Endodermal cell (in vitro differentiated cells): ENCODE measurements around the gene ELOVL7. TPM values are rescaled to one million over a fixed set of nuclear protein-coding genes. Genes with fewer than 3 reads are reported as not detected.
"Not testable (repeated sequence)": the region's sequence is repeated elsewhere in the genome, so short reads cannot be mapped to it uniquely, and the experiment has no call there.

Experiments used
- DNase-seq: peaks from one replicate; pipeline ENCODE4 v3.0.0-alpha.2; 2017
- H3K27ac ChIP-seq: 2 replicates; pipeline ENCODE4 v1.5.1; 2013; ENCODE audit warnings: mild to moderate bottlenecking, low read depth, low read length, moderate library complexity
- H3K27me3 ChIP-seq: 2 replicates; pipeline ENCODE4 v1.6.1; 2013; ENCODE audit warnings: mild to moderate bottlenecking, low read length, moderate library complexity; ENCODE audit not compliant: insufficient read depth, control insufficient read depth, poor library complexity, severe bottlenecking
- H3K36me3 ChIP-seq: 2 replicates; pipeline ENCODE4 v1.7.0; 2013; ENCODE audit warnings: mild to moderate bottlenecking, low read length, moderate library complexity; ENCODE audit not compliant: control insufficient read depth, insufficient read depth
- H3K4me1 ChIP-seq: one replicate; pipeline ENCODE4 v1.7.0; 2013; ENCODE audit warnings: low read length; ENCODE audit not compliant: control insufficient read depth, insufficient read depth
- H3K4me3 ChIP-seq: 2 replicates; pipeline ENCODE4 v1.5.1; 2013; ENCODE audit warnings: mild to moderate bottlenecking, low read length, moderate library complexity
- H3K9ac ChIP-seq: 2 replicates; pipeline ENCODE4 v1.6.1; 2013; ENCODE audit warnings: mild to moderate bottlenecking, low read length, moderate library complexity; ENCODE audit not compliant: poor library complexity, severe bottlenecking; ENCODE audit errors: extremely low read depth
- H3K9me3 ChIP-seq: 2 replicates; pipeline ENCODE4 v1.6.1; 2013; ENCODE audit warnings: mild to moderate bottlenecking, low read length, moderate library complexity; ENCODE audit not compliant: control insufficient read depth
- H3K27ac Mint-ChIP-seq: 2 replicates; pipeline ENCODE4 v1.8.0; 2020; ENCODE audit warnings: mixed read lengths
- H3K27me3 Mint-ChIP-seq: 2 replicates; pipeline ENCODE4 v1.8.0; 2021; ENCODE audit warnings: mild to moderate bottlenecking, mixed read lengths; ENCODE audit not compliant: insufficient read depth
- H3K36me3 Mint-ChIP-seq: 2 replicates; pipeline ENCODE4 v1.8.0; 2020; ENCODE audit warnings: low read depth, mixed read lengths
- H3K4me1 Mint-ChIP-seq: 2 replicates; pipeline ENCODE4 v1.8.0; 2020; ENCODE audit warnings: mixed read lengths
- H3K4me3 Mint-ChIP-seq: 2 replicates; pipeline ENCODE4 v1.8.0; 2020; ENCODE audit warnings: mild to moderate bottlenecking, moderate library complexity, mixed read lengths
- H3K9me3 Mint-ChIP-seq: 2 replicates; pipeline ENCODE4 v1.8.0; 2020; ENCODE audit warnings: mild to moderate bottlenecking, mixed read lengths
- WGBS, 2 experiments: methylation state at CpG; one replicate each; pipeline versions ENCODE4 v1.1.5 to v1.1.7; 2013; ENCODE audit warnings: missing lambda C conversion rate in 2 of 2, mixed read lengths in 1 of 2; ENCODE audit not compliant: insufficient coverage in 1 of 2, insufficient read length in 1 of 2; 5-methylcytosine and 5-hydroxymethylcytosine counted together
- total RNA-seq, 2 donors: library from RNA; stranded (reverse); fragmentation: NEBNext Ultra II Directional in 1 of 2; extraction: Animal tissue kit (Norgen Biotek cat#: 25700) in 1 of 2; gene quantifications; 2 replicates in 1 of 2; 3 replicates in 1 of 2; pipeline ENCODE4 v1.2.1, GENCODE V29; 2021
- TF ChIP-seq, protein P1 (sequence below): fragments of 200-600 bp; sonication (generic); conservative IDR thresholded peaks from 2 replicates; pipeline ENCODE4 v1.5.0; 2021; ENCODE audit warnings: antibody characterized with exemption, mild to moderate bottlenecking

ELOVL7 gene
- total RNA-seq, 2 donors from 2014 or later, result 3.5 to 6.5 TPM

- Histone ChIP-seq H3K9ac (no peak overlapping the region), H3K27me3 (no peaks in the 10 kb centered on the region), H3K4me3 (no peak overlapping the region), H3K27ac (no peak overlapping the region), H3K9me3 (no peaks in the 10 kb centered on the region), H3K4me1 (peaks cover 4% of the 10 kb centered on the region), H3K36me3 (no peaks in the 10 kb centered on the region)
- WGBS, 2 experiments, result 75 to 93% methylated on average over 1 to 2 of the region's 2 CpGs
- Mint-ChIP-seq H3K27ac (no peak overlapping the region), H3K9me3 (no peaks in the 10 kb centered on the region), H3K4me3 (no peak overlapping the region), H3K36me3 (no peaks in the 10 kb centered on the region), H3K27me3 (no peaks in the 10 kb centered on the region), H3K4me1 (peaks cover 21% of the 10 kb centered on the region)
- TF ChIP-seq, protein P1, sequence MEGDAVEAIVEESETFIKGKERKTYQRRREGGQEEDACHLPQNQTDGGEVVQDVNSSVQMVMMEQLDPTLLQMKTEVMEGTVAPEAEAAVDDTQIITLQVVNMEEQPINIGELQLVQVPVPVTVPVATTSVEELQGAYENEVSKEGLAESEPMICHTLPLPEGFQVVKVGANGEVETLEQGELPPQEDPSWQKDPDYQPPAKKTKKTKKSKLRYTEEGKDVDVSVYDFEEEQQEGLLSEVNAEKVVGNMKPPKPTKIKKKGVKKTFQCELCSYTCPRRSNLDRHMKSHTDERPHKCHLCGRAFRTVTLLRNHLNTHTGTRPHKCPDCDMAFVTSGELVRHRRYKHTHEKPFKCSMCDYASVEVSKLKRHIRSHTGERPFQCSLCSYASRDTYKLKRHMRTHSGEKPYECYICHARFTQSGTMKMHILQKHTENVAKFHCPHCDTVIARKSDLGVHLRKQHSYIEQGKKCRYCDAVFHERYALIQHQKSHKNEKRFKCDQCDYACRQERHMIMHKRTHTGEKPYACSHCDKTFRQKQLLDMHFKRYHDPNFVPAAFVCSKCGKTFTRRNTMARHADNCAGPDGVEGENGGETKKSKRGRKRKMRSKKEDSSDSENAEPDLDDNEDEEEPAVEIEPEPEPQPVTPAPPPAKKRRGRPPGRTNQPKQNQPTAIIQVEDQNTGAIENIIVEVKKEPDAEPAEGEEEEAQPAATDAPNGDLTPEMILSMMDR, result no peak
- no peak for DNase-seq
These were observed 41.8 kb downstream of the ELOVL7 start for GRCh38 chr5:60802226-60802625.

GRCh38 chr5:60797482-60798153, 46.5 kb downstream of the ELOVL7 start:
- Mint-ChIP-seq H3K9me3 (no peaks in the 10 kb centered on the region), H3K4me1 (peaks cover 11% of the 10 kb centered on the region), H3K27ac (peak overlapping the region; percentile 30), H3K27me3 (no peaks in the 10 kb centered on the region), H3K4me3 (peak overlapping the region; percentile 38), H3K36me3 (no peaks in the 10 kb centered on the region)
- Histone ChIP-seq H3K9me3 (no peaks in the 10 kb centered on the region), H3K4me3 (peak overlapping the region; percentile 56), H3K9ac (no peak overlapping the region), H3K36me3 (no peaks in the 10 kb centered on the region), H3K4me1 (peaks cover 7% of the 10 kb centered on the region), H3K27me3 (no peaks in the 10 kb centered on the region), H3K27ac (no peak overlapping the region)
- peak; percentile 61 for DNase-seq
- TF ChIP-seq, protein P1, result no peak
- WGBS, 2 experiments, result 25 to 42% methylated on average over 6 of the region's 6 CpGs

DNA sequence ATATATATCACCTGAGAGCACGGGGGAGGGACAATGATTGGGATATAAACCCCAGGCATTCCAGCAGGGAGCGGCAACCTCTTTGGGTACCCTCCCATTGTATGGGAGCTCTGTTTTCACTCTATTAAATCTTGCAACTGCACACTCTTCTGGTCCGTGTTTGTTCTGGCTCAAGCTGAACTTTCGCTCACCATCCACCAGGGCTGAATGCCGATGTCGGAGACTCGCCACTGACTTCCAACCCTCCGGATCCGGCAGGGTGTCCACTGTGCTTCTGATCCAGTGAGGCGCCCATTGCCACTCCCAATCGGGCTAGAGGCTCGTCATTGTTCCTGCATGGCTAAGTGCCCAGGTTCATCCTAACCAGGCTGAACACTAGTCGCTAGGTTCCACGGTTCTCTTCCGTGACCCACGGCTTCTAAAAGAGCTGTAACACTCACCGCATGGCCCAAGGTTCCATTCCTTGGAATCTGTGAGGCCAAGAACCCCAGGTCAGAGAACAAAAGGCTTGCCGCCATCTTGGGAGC, 48.6 kb downstream of the ELOVL7 start:
- not testable (repeated sequence) for H3K4me3 ChIP-seq, H3K27ac ChIP-seq, H3K9ac ChIP-seq, H3K9me3 Mint-ChIP-seq, H3K4me3 Mint-ChIP-seq, H3K36me3 Mint-ChIP-seq, H3K9me3 ChIP-seq, H3K27ac Mint-ChIP-seq, DNase-seq, H3K36me3 ChIP-seq, H3K4me1 ChIP-seq, H3K27me3 Mint-ChIP-seq, H3K27me3 ChIP-seq
- H3K4me1 Mint-ChIP-seq, result peaks cover 11% of the 10 kb centered on the region
- TF ChIP-seq, protein P1, result peak; percentile 28
- WGBS, 2 experiments, result 93 to 94% methylated on average over 16 to 18 of the region's 18 CpGs
